Stomach (tissue), 9 donors: ENCODE data around the gene PHKB. TPM values are rescaled to one million over a fixed set of nuclear protein-coding genes. Genes with fewer than 3 reads are reported as not detected.

Experiments used
- DNase-seq, 2 donors: peaks; one replicate each; pipeline versions ENCODE4 v3.0.0 to v3.0.0-alpha.2; 2013 to 2019
- H3K27ac ChIP-seq, 5 donors: fragments of 200-600 bp in 4 of 5; sonication (generic) in 4 of 5; one replicate each; pipeline ENCODE4 v1.5.1; 2013 to 2019; ENCODE audit warnings: mild to moderate bottlenecking in 1 of 5, moderate library complexity in 1 of 5
- H3K27me3 ChIP-seq, 3 donors: fragments of 200-600 bp; sonication (generic); one replicate each; pipeline ENCODE4 v1.5.1; 2017 to 2019; ENCODE audit warnings: mixed run types in 1 of 3
- H3K36me3 ChIP-seq, 4 donors: fragments of 200-600 bp; sonication (generic); 1 replicate in 3 of 4; 2 replicates in 1 of 4; pipeline ENCODE4 v1.5.1; 2016 to 2019
- H3K4me1 ChIP-seq, 4 donors: fragments of 200-600 bp; sonication (generic); one replicate each; pipeline ENCODE4 v1.5.1; 2016 to 2019
- H3K4me3 ChIP-seq, 4 donors: fragments of 200-600 bp; sonication (generic) in 3 of 4; one replicate each; pipeline ENCODE4 v1.5.1; 2016 to 2019; ENCODE audit warnings: mild to moderate bottlenecking in 1 of 4
- H3K9me3 ChIP-seq, 4 donors: fragments of 200-600 bp; sonication (generic); one replicate each; pipeline ENCODE4 v1.5.1; 2016 to 2019
- CTCF ChIP-seq, 7 experiments: fragments of 450-650 bp in 4 of 7; fragments of 200-600 bp in 3 of 7; sonication (generic) in 3 of 7; IDR thresholded peaks; one replicate each; pipeline ENCODE4 v1.5.1; 2016 to 2019; ENCODE audit warnings: antibody characterized with exemption in 7 of 7, control low read depth in 2 of 7, mild to moderate bottlenecking in 1 of 7
- EP300 ChIP-seq: sonication (generic); formaldehyde crosslinking; IDR thresholded peaks from one replicate; pipeline ENCODE4 v1.6.1; 2017; ENCODE audit warnings: antibody characterized with exemption
- POLR2A ChIP-seq, 4 donors: fragments of 450-650 bp; IDR thresholded peaks; one replicate each; pipeline ENCODE4 v1.6.1; 2016; ENCODE audit warnings: antibody characterized with exemption in 4 of 4, control low read depth in 2 of 4, mild to moderate bottlenecking in 1 of 4, moderate library complexity in 1 of 4
- POLR2AphosphoS5 ChIP-seq, 3 donors: sonication (generic); formaldehyde crosslinking; IDR thresholded peaks; one replicate each; pipeline ENCODE4 v1.6.1; 2016; ENCODE audit warnings: antibody characterized with exemption in 3 of 3
- WGBS, 5 donors: extraction: QIAGEN DNeasy Blood & Tissue Kit in 3 of 5; methylation state at CpG; one replicate each; pipeline versions ENCODE4 v1.1.5 to v1.1.7; 2013 to 2018; 5-methylcytosine and 5-hydroxymethylcytosine counted together
- intact Hi-C: fragments of 100-400 bp; cut with DNase I; formaldehyde crosslinking; loops from one replicate; pipeline ENCODE4 v1.15.1; 2023; ENCODE audit warnings: low total_unique reads
- polyA plus RNA-seq, 3 donors: library from polyadenylated mRNA; stranded (reverse); fragments of 200-250 nt; gene quantifications; one replicate each; pipeline ENCODE4 v1.2.3, GENCODE V29; 2013
- total RNA-seq, 5 donors: library from RNA; depleted of rRNA; stranded (reverse); fragments of >200 nt; gene quantifications; one replicate each; pipeline versions ENCODE4 v1.1.0 to v1.2.3, GENCODE V29; 2014 to 2016
- donor health status: healthy with polysubstance abuse.
- donor health status: Bipolar disorder and iron deficiency.
- donor health status: healthy.

The PHKB gene
- total and polyA plus RNA-seq, 8 donors = 17.5 to 163 (median 51.6) TPM

GRCh38 chr16:47697826-47698225, 236.7 kb downstream of the PHKB start:
- H3K27ac ChIP-seq = no peak overlapping the region
- DNase-seq = no peak
- TF ChIP-seq POLR2A (IDR thresholded peaks at IDR 0.05) = no peak
- TF ChIP-seq EP300 = no peak
- no peak overlapping the region for H3K4me3 ChIP-seq
- no peaks in the 10 kb centered on the region for H3K9me3 ChIP-seq
- peaks cover 27 to 83% (median 75%) of the 10 kb centered on the region in 4 donors for H3K36me3 ChIP-seq
- 83 to 92% (median 85%) methylated on average over 3 of the region's 3 CpGs for WGBS, 5 donors
- intact Hi-C loops = no loop called here
- H3K4me1 ChIP-seq = no peaks in the 10 kb centered on the region
- no peaks in the 10 kb centered on the region for H3K27me3 ChIP-seq

DNA sequence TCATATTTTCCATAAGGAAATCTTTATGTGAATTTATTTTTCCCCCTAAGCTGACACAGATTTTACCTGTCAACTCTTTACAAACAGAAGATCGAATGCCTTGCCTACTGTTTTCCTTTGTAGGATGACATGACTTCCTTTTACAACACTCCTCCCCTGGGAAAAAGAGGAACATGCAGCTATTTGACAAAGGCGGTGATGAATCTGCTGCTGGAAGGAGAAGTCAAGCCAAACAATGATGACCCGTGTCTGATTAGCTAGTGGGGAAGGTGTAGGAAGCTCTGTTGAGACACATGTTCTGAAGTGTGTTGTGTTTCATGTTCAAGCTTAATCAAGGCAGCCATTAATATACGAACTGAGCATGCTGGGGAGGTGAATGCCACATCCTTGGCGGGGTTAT, 238.0 kb downstream of the PHKB start:
- TF ChIP-seq POLR2A (IDR thresholded peaks at IDR 0.05) (no peak), CTCF (IDR thresholded peaks at IDR 0.05) (no peak), POLR2AphosphoS5 (IDR thresholded peaks at IDR 0.05) (no peak), EP300 (no peak)
- H3K4me3 ChIP-seq = no peak overlapping the region
- H3K36me3 ChIP-seq = peaks cover 22 to 70% (median 62%) of the 10 kb centered on the region in 4 donors
- DNase-seq = no peak
- intact Hi-C loops = no loop called here
- no peaks in the 10 kb centered on the region for H3K9me3 ChIP-seq
- H3K27me3 ChIP-seq = no peaks in the 10 kb centered on the region
- 82 to 87% (median 84%) methylated on average over 5 of the region's 5 CpGs for WGBS, 5 donors
- H3K27ac ChIP-seq = no peak overlapping the region
- no peaks in the 10 kb centered on the region for H3K4me1 ChIP-seq

GRCh38 chr16:47700857-47701587, 239.9 kb downstream of the PHKB start:
- DNase-seq = no peak
- Histone ChIP-seq H3K4me3 (no peak overlapping the region), H3K27me3 (no peaks in the 10 kb centered on the region), H3K9me3 (no peaks in the 10 kb centered on the region), H3K36me3 (peaks cover 13 to 51% (median 43%) of the 10 kb centered on the region in 4 donors), H3K27ac (no peak overlapping the region), H3K4me1 (no peaks in the 10 kb centered on the region)
- WGBS, 5 donors = 74 to 81% (median 77%) methylated on average over 6 of the region's 6 CpGs
- intact Hi-C loops = no loop called here
- TF ChIP-seq POLR2AphosphoS5 (IDR thresholded peaks at IDR 0.05) (no peak), POLR2A (IDR thresholded peaks at IDR 0.05) (no peak), CTCF (IDR thresholded peaks at IDR 0.05) (no peak), EP300 (no peak)

- TF ChIP-seq POLR2A (IDR thresholded peaks at IDR 0.05) = no peak
- TF ChIP-seq EP300 = no peak
- TF ChIP-seq CTCF (IDR thresholded peaks at IDR 0.05) = no peak
- TF ChIP-seq POLR2AphosphoS5 (IDR thresholded peaks at IDR 0.05) = no peak
- Histone ChIP-seq H3K4me3 (no peak overlapping the region), H3K27ac (no peak overlapping the region), H3K9me3 (no peaks in the 10 kb centered on the region), H3K27me3 (no peaks in the 10 kb centered on the region), H3K4me1 (no peaks in the 10 kb centered on the region), H3K36me3 (peaks cover 0 to 10% (median 3%) of the 10 kb centered on the region in 4 donors)
- intact Hi-C loops = no loop called here
- DNase-seq = no peak
- 81 to 91% (median 85%) methylated on average over 4 of the region's 4 CpGs for WGBS, 5 donors
Measured at GRCh38 chr16:47705266-47705665, 244.1 kb downstream of the PHKB start.

- no peak for TF ChIP-seq EP300
- TF ChIP-seq POLR2A (IDR thresholded peaks at IDR 0.05) = no peak
- no peak for TF ChIP-seq CTCF (IDR thresholded peaks at IDR 0.05)
- no peak for TF ChIP-seq POLR2AphosphoS5 (IDR thresholded peaks at IDR 0.05)
- no peaks in the 10 kb centered on the region for H3K27me3 ChIP-seq
- intact Hi-C loops = no loop called here
- H3K4me1 ChIP-seq = peaks cover 0 to 5% (median 2%) of the 10 kb centered on the region in 4 donors
- H3K4me3 ChIP-seq = no peak overlapping the region
- H3K27ac ChIP-seq = no peak overlapping the region
- WGBS, 5 donors = 91 to 99% (median 94%) methylated on average over 4 of the region's 4 CpGs
- H3K36me3 ChIP-seq = no peaks in the 10 kb centered on the region
- no peak for DNase-seq
- H3K9me3 ChIP-seq = no peaks in the 10 kb centered on the region
Measured at GRCh38 chr16:47711809-47712208, 250.7 kb downstream of the PHKB start.
